Fibroblast of lung (primary cell): ENCODE results near the gene PDE9A.

Experiments used
- CTCF ChIP-seq, 2 donors: IDR thresholded peaks in 1 of 2; conservative IDR thresholded peaks in 1 of 2; 1 replicate in 1 of 2; 2 replicates in 1 of 2; pipeline ENCODE4 v1.5.1; 2011 to 2012; ENCODE audit warnings: low read length in 2 of 2, control low read depth in 1 of 2, inconsistent platforms in 1 of 2, low read depth in 1 of 2, mild to moderate bottlenecking in 1 of 2
- EZH2 ChIP-seq: IDR thresholded peaks from 2 replicates; pipeline ENCODE4 v1.5.1; 2012; ENCODE audit warnings: low read length, control low read depth, mild to moderate bottlenecking; ENCODE audit errors: missing control alignments

GRCh38 chr21:42733874-42734273 lies 80.5 kb downstream of the PDE9A start:
- TF ChIP-seq CTCF (conservative IDR thresholded peaks at IDR 0.05 in 1 of 2, IDR thresholded peaks at IDR 0.05 in 1 of 2; ENCODE audit: low read depth in 1 of 2, low read length in 2 of 2) (no peak), EZH2 (no peak)
